ENCODE measurements around the gene AQP4. TPM values are rescaled to one million over a fixed set of nuclear protein-coding genes. Genes with fewer than 3 reads are reported as not detected.

The AQP4 gene, protein sequence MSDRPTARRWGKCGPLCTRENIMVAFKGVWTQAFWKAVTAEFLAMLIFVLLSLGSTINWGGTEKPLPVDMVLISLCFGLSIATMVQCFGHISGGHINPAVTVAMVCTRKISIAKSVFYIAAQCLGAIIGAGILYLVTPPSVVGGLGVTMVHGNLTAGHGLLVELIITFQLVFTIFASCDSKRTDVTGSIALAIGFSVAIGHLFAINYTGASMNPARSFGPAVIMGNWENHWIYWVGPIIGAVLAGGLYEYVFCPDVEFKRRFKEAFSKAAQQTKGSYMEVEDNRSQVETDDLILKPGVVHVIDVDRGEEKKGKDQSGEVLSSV
- total RNA-seq (2016; rRNA removed; fragmentation: Illumina TruSeq; extraction: Trizol) (0.20 and 0.27 TPM in 2 replicates), polyA plus RNA-seq (2011; rRNA removed) (0.62 and 0.95 TPM in 2 replicates), polyA minus RNA-seq (2011; rRNA and poly(A)+ RNA removed; ENCODE audit: low replicate concordance) (6.7 TPM in 1 of 2 replicates, not detected in the other), Bru-seq, nascent RNA (percentile 28 among the genes with signal in this experiment), BruChase-seq, experiment 1, labeled RNA remaining after a 6-hour chase (percentile 44 among the genes with signal in this experiment), BruChase-seq, experiment 2, labeled RNA remaining after a 2-hour chase (percentile 38 among the genes with signal in this experiment)
- not detected in 2 replicates for total RNA-seq (2016; cell fraction: cytosol; rRNA removed; fragmentation: Illumina TruSeq; extraction: Trizol; ENCODE audit: low read depth)
- 0.09 and 0.82 TPM in 2 replicates for total RNA-seq (2016; cell fraction: insoluble cytoplasmic fraction; rRNA removed; fragmentation: Illumina TruSeq; extraction: Trizol)
- total RNA-seq (2016; cell fraction: membrane; rRNA removed; fragmentation: Illumina TruSeq; extraction: Trizol): 0.24 TPM in 1 of 2 replicates, not detected in the other
- 0.09 and 0.25 TPM in 2 replicates for total RNA-seq (2016; cell fraction: nucleus; rRNA removed; fragmentation: Illumina TruSeq; extraction: Trizol)
- 0.69 and 0.90 TPM in 2 replicates for polyA plus RNA-seq (2011; cell fraction: cytosol; rRNA removed)
- 0.42 and 0.88 TPM in 2 replicates for polyA plus RNA-seq (2011; cell fraction: nucleus; rRNA removed)
- 0.12 and 0.19 TPM in 2 replicates for polyA plus RNA-seq (2012)
- not detected in 2 replicates for polyA plus RNA-seq (2016; cell fraction: cytosol; fragmentation: Illumina TruSeq; extraction: Trizol; ENCODE audit: low read depth)
- polyA plus RNA-seq (2016; cell fraction: insoluble cytoplasmic fraction; fragmentation: Illumina TruSeq; extraction: Trizol; ENCODE audit: low read depth): 0.16 and 0.19 TPM in 2 replicates
- 0.15 TPM in 1 of 2 replicates, not detected in the other for polyA plus RNA-seq (2016; cell fraction: membrane; fragmentation: Illumina TruSeq; extraction: Trizol; ENCODE audit: low read depth)
- 0.13 and 0.16 TPM in 2 replicates for polyA plus RNA-seq (2016; cell fraction: nucleus; fragmentation: Illumina TruSeq; extraction: Trizol; ENCODE audit: insufficient read depth, low read depth)
- polyA minus RNA-seq (2011; cell fraction: cytosol; rRNA and poly(A)+ RNA removed): 0.69 and 0.70 TPM in 2 replicates
- polyA minus RNA-seq (2011; cell fraction: nucleus; rRNA and poly(A)+ RNA removed): 0.62 and 1.3 TPM in 2 replicates
- long read RNA-seq, experiment 1: 0 reads
- long read RNA-seq, experiment 2: 0 reads

GRCh38 chr18:26865557-26865956 is at the start of gene AQP4:
Gene AQP4 (minus strand): TSS chr18:26865707. CDS start chr18:26865689, 18 bp downstream.
- Histone ChIP-seq H3K9ac (ENCODE audit: insufficient read depth, low read depth, low read length) (no peak within 1 kb of the TSS), H3K4me3 (replicated peaks in 1 of 3; ENCODE audit: insufficient read depth in 1 of 3, low read depth in 2 of 3, low read length in 3 of 3) (no peak within 1 kb of the TSS), H3K4me2 (ENCODE audit: low read depth, low read length) (no peak within 1 kb of the TSS), H3K36me3 (replicated peaks in 1 of 2; ENCODE audit: control insufficient read depth in 1 of 2, insufficient read depth in 2 of 2, low read length in 2 of 2) (no peaks in the 10 kb centered on the region), H3K9me3 (ENCODE audit: low read length) (no peaks in the 10 kb centered on the region), H3K27ac (ENCODE audit: extremely low read length, insufficient read depth, low read length) (no peak within 1 kb of the TSS), H4K20me1 (ENCODE audit: insufficient read depth, low read length) (no peaks in the 10 kb centered on the region), H3K79me2 (ENCODE audit: insufficient read depth, low read length) (no peaks in the 10 kb centered on the region), H3K27me3 (ENCODE audit: control insufficient read depth in 1 of 2, insufficient read depth in 2 of 2, low read length in 2 of 2) (peaks cover 0 to 56% of the 10 kb centered on the region in 2 experiments; a peak in 4 of 5 replicates), H3K4me1 (ENCODE audit: insufficient read depth, low read length) (no peaks in the 10 kb centered on the region), H2AFZ (ENCODE audit: low read length) (no peak within 1 kb of the TSS)
- ChIA-PET POLR2A (no interaction called here), CTCF (ENCODE audit: low intra/inter-chr PET ratio, low total read pairs) (no interaction called here)
- ATAC-seq (no peak), DNase-seq (ENCODE audit: low spot score) (no peak), FAIRE-seq (no peak)
- no TSS peak for BruUV-seq (replicated peaks)
- 8% methylated on average over 5 of the region's 5 CpGs for WGBS (ENCODE audit: low lambda C conversion rate)
- in situ Hi-C loops (cut with HindIII; ENCODE audit: extremely low pct_ligation_motif_present, low pct_unique_long_range_greater_than_20kb): no loop called here
- TF ChIP-seq HNF4A (CRISPR knock-in tag; IDR thresholded peaks at IDR 0.05): no peak
- no peak for TF ChIP-seq ZBTB1 (CRISPR knock-in tag; IDR thresholded peaks at IDR 0.05; ENCODE audit: borderline replicate concordance)
- no peak for TF ChIP-seq TBP (CRISPR knock-in tag; IDR thresholded peaks at IDR 0.05)
- no peak for TF ChIP-seq SYNCRIP (IDR thresholded peaks at IDR 0.05; ENCODE audit: insufficient read depth, low read depth, low read length)
- no peak for TF ChIP-seq THYN1 (CRISPR knock-in tag; IDR thresholded peaks at IDR 0.05; ENCODE audit: borderline replicate concordance, low read depth)
- TF ChIP-seq SRSF9 (IDR thresholded peaks at IDR 0.05; ENCODE audit: borderline replicate concordance, insufficient read depth, low read depth, low read length, poor library complexity, severe bottlenecking): no peak
- no peak for TF ChIP-seq SPEN (CRISPR knock-in tag; IDR thresholded peaks at IDR 0.05; ENCODE audit: low read depth)
- no peak for TF ChIP-seq SMARCE1 (IDR thresholded peaks at IDR 0.05; ENCODE audit: borderline replicate concordance)
- TF ChIP-seq SUZ12 (IDR thresholded peaks at IDR 0.05; ENCODE audit: low read depth, low read length): no peak
- intact Hi-C loops (cut with micrococcal nuclease; ENCODE audit: unreplicated experiment): no loop called here

All from HepG2 (cell line).